GM12873 (cell line): ENCODE measurements around the gene HECTD1.

ENCODE experiments used
- CTCF ChIP-seq: IDR thresholded peaks from 2 replicates; pipeline ENCODE4 v1.5.1; 2012; ENCODE audit warnings: low read depth, mild to moderate bottlenecking, moderate library complexity, low read length, control low read depth; ENCODE audit not compliant: insufficient read depth; ENCODE audit errors: missing control alignments

HECTD1 gene

GRCh38 chr14:31051511-31051910 lies 156.1 kb downstream of the HECTD1 start:
- TF ChIP-seq CTCF: no peak

DNA sequence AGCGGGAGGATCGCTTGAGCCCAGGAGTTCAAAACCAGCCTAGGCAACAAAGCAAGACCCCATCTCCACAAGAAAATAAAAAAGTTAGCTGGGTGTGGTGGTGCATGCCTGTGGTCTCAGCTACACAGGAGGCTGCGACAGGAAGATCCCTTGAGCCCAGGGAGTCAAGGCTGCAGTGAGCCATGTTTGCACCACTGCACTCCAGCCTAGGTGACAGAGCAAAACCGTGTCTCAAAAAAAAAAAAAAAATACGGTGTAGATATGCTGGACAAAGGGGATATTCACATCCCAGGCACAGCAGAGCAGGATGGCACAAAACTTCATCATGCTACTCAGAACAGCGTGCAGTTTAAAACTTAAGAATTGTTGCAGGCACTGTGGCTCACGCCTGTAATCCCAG lies 156.6 kb downstream of the HECTD1 start:
- TF ChIP-seq CTCF: no peak
